Activated B cell treated with CpG ODN at 0.5 μM for 24 hours (primary cell): ENCODE data around the gene GADD45GIP1. TPM values are rescaled to one million over a fixed set of nuclear protein-coding genes. Genes with fewer than 3 reads are reported as not detected.

ENCODE experiments used
- ATAC-seq: fragments of 200-7000 bp; cut with Tn5 transposase; one replicate; pipeline ENCODE4 v1.10.0; 2021; ENCODE audit warnings: low read depth, mild to moderate bottlenecking, moderate library complexity
- CTCF ChIA-PET: fragments of 350-600 bp; sonication (Branson Sonifier 250); formaldehyde crosslinking; loops from one replicate; lab custom pipeline; 2021; ENCODE audit warnings: antibody characterized with exemption; lab: Charles Lee
- POLR2A ChIA-PET: fragments of 350-600 bp; sonication (Branson Sonifier 250); formaldehyde crosslinking; loops from one replicate; lab custom pipeline; 2021; ENCODE audit warnings: antibody characterized with exemption; lab: Charles Lee
- DNase-seq: peaks from one replicate; pipeline ENCODE4 v3.0.0; 2022
- H3K27ac Mint-ChIP-seq: one replicate; pipeline ENCODE4 v1.8.0; 2020; ENCODE audit warnings: mixed read lengths
- H3K27me3 Mint-ChIP-seq: one replicate; pipeline ENCODE4 v1.8.0; 2021; ENCODE audit warnings: mixed read lengths
- H3K36me3 Mint-ChIP-seq: one replicate; pipeline ENCODE4 v1.8.0; 2021; ENCODE audit warnings: low read depth, mixed read lengths
- H3K4me1 Mint-ChIP-seq: one replicate; pipeline ENCODE4 v1.8.0; 2021; ENCODE audit warnings: mixed read lengths
- H3K4me3 Mint-ChIP-seq: one replicate; pipeline ENCODE4 v1.8.0; 2020; ENCODE audit warnings: mild to moderate bottlenecking, mixed read lengths
- H3K9me3 Mint-ChIP-seq: one replicate; pipeline ENCODE4 v1.8.0; 2020; ENCODE audit warnings: mixed read lengths
- CTCF ChIP-seq: fragments of 200-600 bp; IDR thresholded peaks from one replicate; pipeline ENCODE4 v1.8.0; 2022; ENCODE audit warnings: antibody characterized with exemption, mild to moderate bottlenecking
- intact Hi-C: fragments of 100-400 bp; cut with micrococcal nuclease; formaldehyde crosslinking; loops from one replicate; pipeline ENCODE4 v1.15.1; 2024
- total RNA-seq: library from RNA; stranded (reverse); gene quantifications from 2 replicates; pipeline ENCODE4 v1.2.3, GENCODE V29; 2022

GADD45GIP1 gene
- total RNA-seq, 1 donor from 2014 or later = 16.7 TPM

- CTCF ChIA-PET = interaction anchor here (1.1 kb wide), 1 partner anchor 32 kb away, joined by 3 read pairs; no protein-coding TSS in a partner anchor
- Mint-ChIP-seq H3K27ac (peak overlapping the region; percentile 50), H3K4me1 (peaks cover 8% of the 10 kb centered on the region), H3K36me3 (peaks cover 4% of the 10 kb centered on the region), H3K9me3 (no peaks in the 10 kb centered on the region), H3K4me3 (peak overlapping the region; percentile 58), H3K27me3 (peaks cover 15% of the 10 kb centered on the region)
- no peak for ATAC-seq
- intact Hi-C loops = no loop called here
- DNase-seq = no peak
- POLR2A ChIA-PET = interaction anchor here (0.6 kb wide), 1 partner anchor 40 kb away, joined by 9 read pairs; no protein-coding TSS in a partner anchor
- no peak for TF ChIP-seq CTCF
Measured at GRCh38 chr19:12997179-12997966, 40.4 kb upstream of the GADD45GIP1 start.

GRCh38 chr19:12996406-12997094 lies 39.5 kb upstream of the GADD45GIP1 start:
- H3K4me1 Mint-ChIP-seq = peaks cover 8% of the 10 kb centered on the region
- intact Hi-C loops = no loop called here
- H3K36me3 Mint-ChIP-seq = peaks cover 4% of the 10 kb centered on the region
- H3K27ac Mint-ChIP-seq = no peak overlapping the region
- peaks cover 15% of the 10 kb centered on the region for H3K27me3 Mint-ChIP-seq
- ATAC-seq (no peak), DNase-seq (no peak)
- POLR2A ChIA-PET = interaction anchor here (0.6 kb wide), 1 partner anchor 39 kb away, joined by 9 read pairs; no protein-coding TSS in a partner anchor
- no peak for TF ChIP-seq CTCF
- no peaks in the 10 kb centered on the region for H3K9me3 Mint-ChIP-seq
- CTCF ChIA-PET = no interaction called here
- peak overlapping the region; percentile 58 for H3K4me3 Mint-ChIP-seq

GRCh38 chr19:12995596-12996405 lies 38.8 kb upstream of the GADD45GIP1 start:
- Mint-ChIP-seq H3K9me3 (no peaks in the 10 kb centered on the region), H3K36me3 (peaks cover 4% of the 10 kb centered on the region), H3K27ac (no peak overlapping the region), H3K27me3 (peaks cover 15% of the 10 kb centered on the region), H3K4me1 (peaks cover 8% of the 10 kb centered on the region), H3K4me3 (peak overlapping the region; percentile 80)
- ChIA-PET CTCF (interaction anchor here (1.2 kb wide), 1 partner anchor 98 kb away, joined by 3 read pairs; no protein-coding TSS in a partner anchor), POLR2A (interaction anchor here (0.5 kb wide), 1 partner anchor 74 kb away, joined by 5 read pairs; no protein-coding TSS in a partner anchor)
- DNase-seq = no peak
- ATAC-seq = peak; percentile 36
- intact Hi-C loops = loop anchor here (1.0 kb wide), 1 partner anchor 18 kb away; no protein-coding TSS in a partner anchor
- no peak for TF ChIP-seq CTCF

- no peak for TF ChIP-seq CTCF
- Mint-ChIP-seq H3K9me3 (no peaks in the 10 kb centered on the region), H3K27me3 (peaks cover 15% of the 10 kb centered on the region), H3K27ac (peak within 1 kb of the TSS; percentile 10), H3K4me3 (peak within 1 kb of the TSS; percentile 83), H3K36me3 (peaks cover 4% of the 10 kb centered on the region), H3K4me1 (peaks cover 8% of the 10 kb centered on the region)
- peak; percentile 53 for DNase-seq
- intact Hi-C loops = loop anchor here (1.0 kb wide), 1 partner anchor 18 kb away; no protein-coding TSS in a partner anchor
- CTCF ChIA-PET = interaction anchor here (1.2 kb wide), 1 partner anchor 99 kb away, joined by 3 read pairs; no protein-coding TSS in a partner anchor
- peak; percentile 61 for ATAC-seq
- POLR2A ChIA-PET = interaction anchor here (0.5 kb wide), 1 partner anchor 73 kb away, joined by 5 read pairs; no protein-coding TSS in a partner anchor
Measured at GRCh38 chr19:12994701-12995595, 37.9 kb upstream of the GADD45GIP1 start, which contains the start of gene NFIX. Gene NFIX, plus strand, starts transcription at chr19:12995475. Its CDS starts 363 bp downstream, at chr19:12995838.
